Stimulated activated CD8-positive, alpha-beta memory T cell treated with anti-CD3 and anti-CD28 coated beads, Interleukin-7, amount 100 ng/mL, for 48 hours (primary cell): ENCODE measurements around the gene BCL6.

ENCODE experiments used
- DNase-seq, 2 donors: peaks; one replicate each; pipeline ENCODE4 v3.0.0-alpha.2; 2020; ENCODE audit warnings: low read depth in 1 of 2; ENCODE audit errors: extremely low read depth in 1 of 2

Gene BCL6

GRCh38 chr3:187719628-187720336, 25.5 kb downstream of the BCL6 start:
- no peak for DNase-seq

GRCh38 chr3:187718802-187719201, 26.5 kb downstream of the BCL6 start:
- DNase-seq, result no peak

GRCh38 chr3:187717572-187717971, 27.7 kb downstream of the BCL6 start:
- no peak for DNase-seq

GRCh38 chr3:187714404-187714979, 30.8 kb downstream of the BCL6 start:
- peak in 1 of 2 donors; percentile 49 for DNase-seq

- DNase-seq, result no peak
Measured at GRCh38 chr3:187713504-187713903, 31.8 kb downstream of the BCL6 start.

GRCh38 chr3:187709155-187709554, 36.1 kb downstream of the BCL6 start:
- DNase-seq, result no peak

GRCh38 chr3:187708696-187709095, 36.6 kb downstream of the BCL6 start:
- no peak for DNase-seq

GRCh38 chr3:187706971-187707370, 38.3 kb downstream of the BCL6 start:
- no peak for DNase-seq

- no peak for DNase-seq
Measured at GRCh38 chr3:187705164-187705563, 40.1 kb downstream of the BCL6 start.

- no peak for DNase-seq
Measured at GRCh38 chr3:187702507-187703033, 42.7 kb downstream of the BCL6 start, which contains the start of gene RTP2. Gene RTP2, minus strand, starts transcription at chr3:187702557. Its CDS starts 429 bp downstream, at chr3:187702128.

GRCh38 chr3:187700249-187700648, 45.0 kb downstream of the BCL6 start:
- DNase-seq, result no peak

- no peak for DNase-seq
Measured at GRCh38 chr3:187698499-187699399, 46.5 kb downstream of the BCL6 start.

GRCh38 chr3:187696021-187696420, 49.2 kb downstream of the BCL6 start:
- no peak for DNase-seq

GRCh38 chr3:187695449-187695848, 49.8 kb downstream of the BCL6 start:
- no peak for DNase-seq

GRCh38 chr3:187694801-187695200, 50.5 kb downstream of the BCL6 start:
- DNase-seq, result no peak

- DNase-seq, result no peak
Measured at GRCh38 chr3:187693431-187693830, 51.8 kb downstream of the BCL6 start.

GRCh38 chr3:187689984-187690383, 55.3 kb downstream of the BCL6 start:
- no peak for DNase-seq

GRCh38 chr3:187686621-187687273, 58.5 kb downstream of the BCL6 start:
- DNase-seq, result no peak

- DNase-seq, result no peak
Measured at GRCh38 chr3:187685948-187686347, 59.3 kb downstream of the BCL6 start.

GRCh38 chr3:187684880-187685279, 60.4 kb downstream of the BCL6 start:
- DNase-seq, result no peak

GRCh38 chr3:187684444-187684843, 60.8 kb downstream of the BCL6 start:
- DNase-seq, result no peak
